HG03439 (cell line): ENCODE results near the gene SERPINB10.

ENCODE experiments used
- ATAC-seq: cut with Tn5 transposase; IDR thresholded peaks from one replicate; pipeline ENCODE4 v1.9.1; 2021; ENCODE audit warnings: mild to moderate bottlenecking, moderate library complexity; ENCODE audit not compliant: unreplicated experiment

Gene SERPINB10

GRCh38 chr18:63907664-63908063 lies at the start of gene SERPINB10:
Gene SERPINB10, plus strand, starts transcription at chr18:63907958. Its CDS starts 7,553 bp downstream, at chr18:63915511.
- peak; percentile 71 for ATAC-seq

GRCh38 chr18:63858456-63858855 lies 49.3 kb upstream of the SERPINB10 start:
- no peak for ATAC-seq

GRCh38 chr18:63859781-63860475 lies 47.8 kb upstream of the SERPINB10 start:
- no peak for ATAC-seq

- ATAC-seq = no peak
These were observed 47.2 kb upstream of the SERPINB10 start for GRCh38 chr18:63860531-63860930.

GRCh38 chr18:63867368-63868125 lies 40.2 kb upstream of the SERPINB10 start:
- ATAC-seq = no peak

GRCh38 chr18:63868546-63868945 lies 39.2 kb upstream of the SERPINB10 start:
- ATAC-seq = no peak

- no peak for ATAC-seq
These were observed 38.4 kb upstream of the SERPINB10 start for GRCh38 chr18:63869374-63869773.

GRCh38 chr18:63869851-63870250 lies 37.9 kb upstream of the SERPINB10 start:
- no peak for ATAC-seq

GRCh38 chr18:63871836-63872235 lies 35.9 kb upstream of the SERPINB10 start:
- ATAC-seq = no peak

GRCh38 chr18:63872586-63872985 lies 35.2 kb upstream of the SERPINB10 start:
- ATAC-seq = no peak

GRCh38 chr18:63878343-63878742 lies 29.4 kb upstream of the SERPINB10 start:
- no peak for ATAC-seq

- ATAC-seq = no peak
These were observed 28.8 kb upstream of the SERPINB10 start for GRCh38 chr18:63878925-63879324.

- ATAC-seq = no peak
These were observed 28.0 kb upstream of the SERPINB10 start for GRCh38 chr18:63879709-63880108.

GRCh38 chr18:63881851-63882250 lies 25.9 kb upstream of the SERPINB10 start:
- ATAC-seq = no peak

- no peak for ATAC-seq
These were observed 25.2 kb upstream of the SERPINB10 start for GRCh38 chr18:63882333-63883141.

GRCh38 chr18:63883617-63884016 lies 24.1 kb upstream of the SERPINB10 start:
- no peak for ATAC-seq

- no peak for ATAC-seq
These were observed 20.3 kb upstream of the SERPINB10 start, which contains the start of gene SERPINB2 for GRCh38 chr18:63887424-63887823. Gene SERPINB2, plus strand, starts transcription at chr18:63887705. Its CDS starts 3,740 bp downstream, at chr18:63891445.

- no peak for ATAC-seq
These were observed 19.1 kb upstream of the SERPINB10 start for GRCh38 chr18:63888470-63889190.

- no peak for ATAC-seq
These were observed 18.1 kb upstream of the SERPINB10 start for GRCh38 chr18:63889626-63890025.

- ATAC-seq = no peak
These were observed 17.4 kb upstream of the SERPINB10 start for GRCh38 chr18:63890237-63890949.
